Measurements from ENCODE around the gene SH3BP2. TPM values are rescaled to one million over a fixed set of nuclear protein-coding genes. Genes with fewer than 3 reads are reported as not detected.
A peak's percentile ranks its signal among the peaks of the same experiment; 100 is the strongest.

The SH3BP2 gene
- total RNA-seq, 1 donor from 2014 or later, result 88.5 TPM

DNA sequence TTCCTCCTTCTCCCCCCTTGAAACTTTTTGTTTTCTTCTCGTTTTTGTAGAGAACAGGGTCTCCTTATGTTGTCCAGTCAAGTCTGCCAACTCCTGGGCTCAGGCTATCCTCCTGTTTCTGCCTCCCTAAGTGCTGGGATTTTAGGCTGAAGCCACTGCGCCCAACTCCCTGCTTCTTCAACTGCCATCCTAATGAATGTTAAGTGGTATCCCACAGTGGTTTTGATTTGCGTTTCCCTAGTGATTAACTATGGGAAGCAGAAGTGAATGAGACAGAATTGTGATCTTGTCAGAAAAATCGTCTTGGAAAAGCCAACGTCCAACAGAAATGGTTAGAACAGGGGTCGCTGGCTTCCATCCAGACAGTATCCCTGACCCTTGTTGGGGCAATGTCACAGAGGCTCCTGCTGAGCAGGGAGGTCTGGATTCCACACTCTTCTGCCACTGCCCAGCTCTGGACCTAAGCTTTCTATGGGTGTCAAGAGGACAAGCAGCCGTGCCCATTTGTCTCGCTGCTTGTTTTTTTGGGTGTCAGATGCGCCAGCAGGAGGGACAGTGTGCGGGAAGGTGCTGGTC lies 49.9 kb downstream of the SH3BP2 start:
- Mint-ChIP-seq H3K27me3 (no peaks in the 10 kb centered on the region), H3K9me3 (peaks cover 4% of the 10 kb centered on the region), H3K36me3 (ENCODE audit: low read depth) (peaks cover 17% of the 10 kb centered on the region), H3K27ac (peak overlapping the region; percentile 67), H3K4me1 (peaks cover 47% of the 10 kb centered on the region), H3K4me3 (peak overlapping the region; percentile 86)
- no peak for DNase-seq
- intact Hi-C loops (cut with micrococcal nuclease), result loop anchor here (5.0 to 10.0 kb wide), 3 partner anchors 80 to 308 kb away; partner anchors contain the start of gene FAM193A

DNA sequence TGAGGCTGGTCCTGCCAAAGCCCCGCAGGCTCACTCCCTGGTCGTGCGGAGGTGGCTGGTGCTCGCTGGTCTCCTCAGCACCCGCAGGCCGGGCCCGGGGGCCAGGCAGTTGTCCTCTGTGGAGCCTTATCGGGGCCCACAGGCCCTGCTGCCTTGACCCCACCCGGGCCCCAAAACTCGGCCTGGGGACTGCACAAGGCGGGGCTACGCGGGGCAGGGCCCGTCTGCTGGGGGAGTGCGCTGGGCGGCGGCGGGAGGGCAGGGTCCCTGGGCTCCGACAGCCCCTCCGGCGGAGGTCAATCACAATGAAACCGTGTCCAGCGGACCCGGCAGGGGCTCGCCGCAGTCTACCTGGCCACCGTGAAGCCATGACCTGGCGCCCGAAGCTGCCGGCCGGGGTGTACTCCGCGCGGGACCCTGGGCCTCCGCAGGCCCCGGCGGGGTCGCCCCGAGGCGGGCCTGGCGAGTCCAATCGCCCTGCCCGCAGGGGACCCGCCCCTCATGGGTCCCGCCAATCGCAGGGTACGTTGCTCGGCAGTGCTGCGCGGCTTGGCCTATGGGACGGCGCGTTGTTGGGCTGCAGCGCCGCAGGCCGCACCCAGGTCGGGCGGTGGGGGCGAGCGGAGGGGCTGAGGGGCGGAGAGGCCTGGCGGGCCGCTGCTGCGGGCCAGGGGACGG lies 50.5 kb downstream of the SH3BP2 start, which contains the start of gene ADD1:
Gene ADD1, plus strand, starts transcription at position 582 of the 678 bp plus-strand sequence. CDS start 32,072 bp downstream, outside the sequence.
- intact Hi-C loops (cut with micrococcal nuclease), result loop anchor here (5.0 to 10.0 kb wide), 3 partner anchors 81 to 309 kb away; partner anchors contain the start of gene FAM193A

DNA sequence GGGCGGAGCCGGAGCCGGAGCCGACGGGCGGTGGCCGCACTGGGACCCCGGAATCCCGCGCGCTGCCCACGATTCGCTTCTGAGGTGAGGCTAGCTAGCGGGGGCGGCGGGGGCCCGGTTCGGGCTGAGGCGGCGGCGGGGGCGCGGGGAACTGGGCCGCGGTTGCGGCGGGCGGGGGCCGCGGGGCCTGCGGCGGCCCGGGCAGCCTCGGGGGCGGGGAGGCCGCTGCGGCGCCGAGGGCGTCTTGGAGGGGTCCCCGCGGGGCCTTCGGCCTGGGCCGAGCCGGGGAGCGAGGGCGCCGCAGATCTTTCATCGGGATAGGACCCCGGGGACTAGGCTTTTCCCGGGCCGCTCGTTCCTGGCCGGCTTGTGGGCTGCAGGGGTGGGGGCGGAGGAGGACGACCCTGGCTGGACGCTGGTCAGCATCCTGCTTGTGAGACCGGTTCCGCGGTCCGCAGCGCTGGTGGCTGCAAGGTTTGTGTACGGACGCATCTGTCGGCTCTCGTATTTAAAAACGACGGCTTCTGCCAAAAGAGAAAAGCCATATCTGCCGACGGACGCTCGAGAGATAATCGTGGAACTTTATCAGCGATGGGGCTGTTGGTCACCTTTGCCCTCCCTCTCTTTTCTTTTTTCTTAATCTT lies 51.2 kb downstream of the SH3BP2 start:
- peak overlapping the region; percentile 92 for H3K27ac Mint-ChIP-seq
- intact Hi-C loops (cut with micrococcal nuclease), result loop anchor here (2.0 to 10.0 kb wide), 5 partner anchors 45 to 309 kb away; partner anchors contain the start of gene FAM193A
- H3K4me3 Mint-ChIP-seq, result peak overlapping the region; percentile 91
- peaks cover 4% of the 10 kb centered on the region for H3K9me3 Mint-ChIP-seq
- H3K27me3 Mint-ChIP-seq, result no peaks in the 10 kb centered on the region
- peak; percentile 72 for DNase-seq
- H3K36me3 Mint-ChIP-seq (ENCODE audit: low read depth), result peaks cover 14% of the 10 kb centered on the region
- H3K4me1 Mint-ChIP-seq, result peaks cover 34% of the 10 kb centered on the region

More for the DNA sequence above, 50.5 kb downstream of the SH3BP2 start, which contains the start of gene ADD1:
- Mint-ChIP-seq H3K4me1 (peaks cover 41% of the 10 kb centered on the region), H3K27ac (peak within 1 kb of the TSS; percentile 92), H3K36me3 (ENCODE audit: low read depth) (peaks cover 14% of the 10 kb centered on the region), H3K9me3 (peaks cover 4% of the 10 kb centered on the region), H3K4me3 (peak within 1 kb of the TSS; percentile 91), H3K27me3 (no peaks in the 10 kb centered on the region)
- DNase-seq, result peak; percentile 100

DNA sequence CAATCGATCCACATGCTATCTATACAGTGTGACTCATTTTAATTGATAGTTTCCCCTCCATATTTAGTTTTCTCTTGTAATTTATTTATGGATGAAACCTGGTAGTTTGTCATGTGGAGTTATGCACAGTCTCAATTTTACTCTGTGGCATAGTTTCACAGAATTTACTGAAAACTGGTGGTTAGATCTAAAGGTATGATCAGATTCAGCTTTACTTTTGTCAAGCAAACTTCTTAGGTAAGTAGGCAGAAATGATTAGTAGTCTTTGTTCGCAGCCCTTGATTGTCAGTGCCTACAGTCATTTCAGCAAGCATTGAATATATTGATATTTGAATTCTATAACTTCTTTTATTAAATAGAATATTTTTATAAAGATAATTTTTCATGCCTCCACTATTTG lies 53.3 kb downstream of the SH3BP2 start:
- no peaks in the 10 kb centered on the region for H3K9me3 Mint-ChIP-seq
- no peak for DNase-seq
- intact Hi-C loops (cut with micrococcal nuclease), result loop anchor here (10.0 kb wide), 1 partner anchor 311 kb away; the partner anchor contains the start of gene FAM193A
- H3K4me3 Mint-ChIP-seq, result peak overlapping the region; percentile 91
- H3K27me3 Mint-ChIP-seq, result no peaks in the 10 kb centered on the region
- H3K4me1 Mint-ChIP-seq, result peaks cover 45% of the 10 kb centered on the region
- peaks cover 7% of the 10 kb centered on the region for H3K36me3 Mint-ChIP-seq (ENCODE audit: low read depth)
- H3K27ac Mint-ChIP-seq, result peak overlapping the region; percentile 39

DNA sequence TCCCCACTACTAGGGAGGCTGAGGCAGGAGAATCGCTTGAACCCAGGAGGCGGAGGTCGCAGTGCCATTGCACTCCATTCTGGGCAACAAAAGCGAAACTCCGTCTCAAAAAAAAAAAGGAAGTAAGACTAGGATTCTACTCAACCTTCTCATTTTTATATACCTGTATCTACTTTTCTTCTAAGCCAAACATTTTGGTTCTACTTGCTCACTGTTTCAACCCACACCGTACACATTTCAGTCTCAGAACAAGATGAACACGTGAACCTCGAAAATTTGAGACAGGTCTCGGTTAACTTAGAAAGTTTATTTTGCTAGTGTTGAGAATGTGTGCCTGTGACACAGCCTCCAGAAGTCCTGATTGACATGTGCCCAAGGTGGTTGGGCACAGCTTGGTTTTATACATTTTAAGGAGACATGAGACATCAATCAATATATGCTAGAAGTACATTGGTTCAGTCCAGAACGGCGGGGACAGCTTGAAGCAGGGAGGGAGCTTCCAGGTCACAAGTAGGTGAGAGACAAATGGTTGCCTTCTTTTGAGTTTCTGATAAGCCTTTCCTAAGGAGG lies 54.5 kb downstream of the SH3BP2 start:
- H3K27ac Mint-ChIP-seq, result no peak overlapping the region
- intact Hi-C loops (cut with micrococcal nuclease), result loop anchor here (10.0 kb wide), 1 partner anchor 313 kb away; the partner anchor contains the start of gene FAM193A
- no peaks in the 10 kb centered on the region for H3K27me3 Mint-ChIP-seq
- peaks cover 4% of the 10 kb centered on the region for H3K36me3 Mint-ChIP-seq (ENCODE audit: low read depth)
- no peak for DNase-seq
- H3K4me1 Mint-ChIP-seq, result peaks cover 49% of the 10 kb centered on the region
- no peaks in the 10 kb centered on the region for H3K9me3 Mint-ChIP-seq
- H3K4me3 Mint-ChIP-seq, result no peak overlapping the region

DNA sequence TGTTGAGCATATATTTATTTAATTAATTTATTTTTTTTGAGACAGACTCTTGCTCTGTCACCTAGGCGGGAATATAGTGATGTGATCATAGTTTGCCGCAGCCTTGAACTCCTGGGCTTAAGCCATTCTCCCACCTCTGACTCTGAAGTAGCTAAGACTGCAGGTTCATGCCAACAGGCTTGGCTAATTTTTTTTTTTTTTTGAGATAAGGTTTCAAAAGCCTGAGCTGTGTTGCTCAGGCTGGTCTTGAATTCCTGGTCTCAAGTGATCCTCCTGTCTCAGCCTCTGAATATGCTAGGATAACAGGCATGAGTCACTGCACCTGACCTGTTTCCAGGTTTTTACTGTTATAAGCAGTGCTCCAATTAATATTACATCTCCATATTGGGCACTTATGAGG lies 55.6 kb downstream of the SH3BP2 start:
- Mint-ChIP-seq H3K27me3 (no peaks in the 10 kb centered on the region), H3K4me1 (peaks cover 50% of the 10 kb centered on the region), H3K4me3 (no peak overlapping the region), H3K27ac (no peak overlapping the region), H3K9me3 (no peaks in the 10 kb centered on the region), H3K36me3 (ENCODE audit: low read depth) (peaks cover 7% of the 10 kb centered on the region)
- intact Hi-C loops (cut with micrococcal nuclease), result loop anchor here (10.0 kb wide), 1 partner anchor 314 kb away; the partner anchor contains the start of gene FAM193A
- no peak for DNase-seq

DNA sequence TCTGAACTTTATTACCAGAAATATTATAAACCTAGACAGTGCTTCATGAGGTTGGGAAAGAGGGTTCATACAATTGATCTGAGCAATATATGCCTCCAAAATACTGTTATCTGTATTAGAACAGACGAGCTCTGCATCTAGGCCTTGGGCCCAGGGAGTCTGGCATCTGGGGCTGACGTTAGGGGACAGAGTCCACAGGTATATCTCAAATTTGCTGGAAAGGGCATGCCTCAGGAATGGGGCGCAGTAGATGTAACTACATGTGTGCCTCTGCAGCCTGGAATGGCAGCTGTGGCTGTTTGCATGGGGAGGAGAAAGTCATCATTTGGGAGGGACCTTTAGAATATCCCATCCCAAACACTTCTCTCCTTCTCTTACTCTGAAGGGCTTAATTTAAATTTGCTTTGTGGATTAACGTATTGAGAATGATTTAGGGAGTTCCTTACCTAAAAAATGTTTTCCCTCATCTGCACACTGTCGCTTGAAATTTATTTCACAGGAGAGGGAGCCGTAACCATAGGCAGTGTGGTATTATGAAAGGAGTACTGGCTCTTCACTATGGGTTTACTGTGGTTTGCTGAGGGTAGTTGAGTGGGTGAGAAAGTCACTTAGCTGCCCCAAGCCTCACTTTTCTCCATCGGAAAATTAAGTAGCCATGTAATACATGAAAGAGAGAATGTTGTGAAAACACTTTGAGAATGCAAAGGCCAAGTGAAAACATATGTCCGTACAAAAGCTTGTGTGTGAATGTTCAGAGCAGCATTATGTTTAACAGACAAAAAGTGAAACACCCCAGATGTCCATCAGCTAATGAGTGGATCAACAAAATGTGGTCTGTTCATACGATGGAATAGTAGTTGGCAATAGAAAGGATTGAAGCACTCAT lies 56.6 kb downstream of the SH3BP2 start:
- no peak for DNase-seq
- Mint-ChIP-seq H3K27me3 (no peaks in the 10 kb centered on the region), H3K4me1 (peaks cover 49% of the 10 kb centered on the region), H3K36me3 (ENCODE audit: low read depth) (peaks cover 15% of the 10 kb centered on the region), H3K27ac (peak overlapping the region; percentile 32), H3K9me3 (no peaks in the 10 kb centered on the region), H3K4me3 (no peak overlapping the region)
- intact Hi-C loops (cut with micrococcal nuclease), result loop anchor here (10.0 kb wide), 1 partner anchor 315 kb away; the partner anchor contains the start of gene FAM193A

DNA sequence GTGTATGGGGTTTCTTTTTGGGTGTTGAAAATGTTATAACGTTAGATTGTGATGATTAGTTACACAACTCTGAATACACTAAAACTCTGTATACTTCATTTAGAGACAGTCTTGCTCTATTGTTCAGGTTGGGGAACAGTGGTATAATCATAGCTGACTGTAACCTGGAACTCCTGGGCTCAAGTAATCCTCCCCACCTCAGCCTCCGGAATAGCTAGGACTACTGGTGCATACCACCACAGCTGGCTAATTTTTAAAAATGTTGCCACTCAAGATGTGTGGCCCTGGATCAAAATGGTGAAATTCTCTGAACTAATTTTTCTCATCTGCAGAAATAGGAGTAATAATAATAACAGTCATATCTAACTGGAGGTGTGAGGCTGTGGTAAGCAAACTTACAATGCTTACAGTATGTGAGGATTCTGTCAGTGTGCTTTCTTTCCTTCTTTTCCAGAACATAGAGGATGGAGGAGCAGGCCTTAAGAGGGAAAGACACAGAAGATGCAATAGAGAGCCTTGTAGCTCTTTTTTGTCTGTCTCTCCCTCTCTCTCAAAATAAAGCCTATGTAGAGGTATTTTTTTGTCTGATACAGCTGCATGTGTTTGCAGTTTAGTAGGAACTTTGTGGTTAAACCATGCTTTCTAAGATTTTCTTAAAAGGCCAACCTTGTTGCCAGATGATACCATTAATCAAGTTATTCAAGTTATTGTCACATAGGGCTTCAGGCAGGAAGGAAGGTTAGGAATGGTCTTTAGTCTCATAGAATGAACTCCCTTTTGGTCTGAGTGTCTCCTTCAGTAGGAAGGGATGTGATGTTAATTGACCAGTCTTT lies 58.3 kb downstream of the SH3BP2 start:
- no peak for DNase-seq
- H3K4me3 Mint-ChIP-seq, result peak overlapping the region; percentile 26
- H3K27ac Mint-ChIP-seq, result peak overlapping the region; percentile 18
- peaks cover 37% of the 10 kb centered on the region for H3K4me1 Mint-ChIP-seq
- no peaks in the 10 kb centered on the region for H3K9me3 Mint-ChIP-seq
- no peaks in the 10 kb centered on the region for H3K27me3 Mint-ChIP-seq
- peaks cover 26% of the 10 kb centered on the region for H3K36me3 Mint-ChIP-seq (ENCODE audit: low read depth)
- intact Hi-C loops (cut with micrococcal nuclease), result no loop called here

DNA sequence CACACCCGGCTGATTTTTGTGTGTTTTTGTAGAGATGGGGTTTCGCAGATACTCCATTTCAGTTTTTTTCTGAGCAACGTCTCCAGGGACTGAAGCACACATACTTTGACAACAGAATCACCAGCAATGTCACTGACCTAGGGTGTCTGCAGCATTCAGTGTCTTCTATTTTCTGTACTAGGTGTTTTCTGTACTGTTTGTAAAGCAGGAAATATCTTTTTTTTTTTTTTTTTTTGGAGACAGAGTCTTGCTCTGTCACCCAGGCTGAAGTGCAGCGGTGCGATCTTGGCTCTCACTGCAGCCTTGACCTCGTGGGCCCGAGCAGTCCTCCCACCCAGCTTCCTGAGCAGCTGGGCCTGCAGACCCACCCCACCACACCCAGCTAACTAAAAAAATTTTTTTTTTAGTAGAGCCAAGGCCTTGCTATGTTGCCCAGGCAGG lies 59.6 kb downstream of the SH3BP2 start:
- H3K4me1 Mint-ChIP-seq, result peaks cover 39% of the 10 kb centered on the region
- no peaks in the 10 kb centered on the region for H3K9me3 Mint-ChIP-seq
- H3K27ac Mint-ChIP-seq, result no peak overlapping the region
- H3K4me3 Mint-ChIP-seq, result peak overlapping the region; percentile 45
- no peaks in the 10 kb centered on the region for H3K27me3 Mint-ChIP-seq
- H3K36me3 Mint-ChIP-seq (ENCODE audit: low read depth), result peaks cover 27% of the 10 kb centered on the region
- peak; percentile 68 for DNase-seq
- intact Hi-C loops (cut with micrococcal nuclease), result no loop called here

DNA sequence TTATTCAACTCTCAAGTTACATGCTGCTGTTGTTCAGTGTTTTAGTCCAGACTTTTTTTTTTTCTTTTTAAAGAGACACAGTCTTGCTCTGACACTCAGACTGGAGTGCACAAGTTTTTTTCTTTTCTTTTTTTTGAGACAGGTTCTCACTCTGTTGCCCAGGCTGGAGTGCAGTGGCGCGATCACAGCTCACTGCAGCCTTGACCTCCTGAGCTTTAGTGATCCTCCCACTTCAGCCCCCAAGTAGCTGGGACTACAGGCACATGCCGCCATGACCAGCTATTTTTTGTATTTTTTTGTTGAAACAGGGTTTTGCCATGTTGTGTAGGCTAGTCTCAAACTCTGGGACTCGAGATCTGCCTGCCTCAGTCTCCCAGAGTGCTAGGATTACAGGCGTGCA lies 62.7 kb downstream of the SH3BP2 start:
- Mint-ChIP-seq H3K4me3 (no peak overlapping the region), H3K36me3 (ENCODE audit: low read depth) (peaks cover 36% of the 10 kb centered on the region), H3K27ac (no peak overlapping the region), H3K9me3 (no peaks in the 10 kb centered on the region), H3K4me1 (peaks cover 52% of the 10 kb centered on the region), H3K27me3 (no peaks in the 10 kb centered on the region)
- DNase-seq, result no peak
- intact Hi-C loops (cut with micrococcal nuclease), result no loop called here

DNA sequence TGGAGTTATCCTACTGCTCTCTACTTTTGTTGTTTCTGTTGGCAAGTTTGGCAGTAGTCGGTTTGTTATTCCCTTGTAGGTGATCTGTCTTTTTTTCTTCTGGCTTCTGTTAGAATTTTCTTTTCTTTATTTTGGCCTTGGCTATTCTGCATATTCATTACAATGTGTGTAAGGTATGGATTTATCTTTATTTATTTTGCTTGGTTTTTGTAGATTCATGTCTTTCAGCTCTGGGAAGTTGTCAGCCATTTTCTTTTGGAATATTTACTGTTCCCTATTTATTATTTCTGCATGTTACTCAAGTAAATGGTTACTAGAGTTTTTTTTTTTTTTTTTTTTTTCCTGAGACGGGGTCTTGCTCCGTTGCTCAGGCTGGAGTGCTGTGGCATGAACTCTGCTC lies 63.4 kb downstream of the SH3BP2 start:
- no peaks in the 10 kb centered on the region for H3K27me3 Mint-ChIP-seq
- no peak overlapping the region for H3K4me3 Mint-ChIP-seq
- no peak for DNase-seq
- H3K9me3 Mint-ChIP-seq, result no peaks in the 10 kb centered on the region
- peaks cover 51% of the 10 kb centered on the region for H3K4me1 Mint-ChIP-seq
- intact Hi-C loops (cut with micrococcal nuclease), result no loop called here
- no peak overlapping the region for H3K27ac Mint-ChIP-seq
- peaks cover 36% of the 10 kb centered on the region for H3K36me3 Mint-ChIP-seq (ENCODE audit: low read depth)

DNA sequence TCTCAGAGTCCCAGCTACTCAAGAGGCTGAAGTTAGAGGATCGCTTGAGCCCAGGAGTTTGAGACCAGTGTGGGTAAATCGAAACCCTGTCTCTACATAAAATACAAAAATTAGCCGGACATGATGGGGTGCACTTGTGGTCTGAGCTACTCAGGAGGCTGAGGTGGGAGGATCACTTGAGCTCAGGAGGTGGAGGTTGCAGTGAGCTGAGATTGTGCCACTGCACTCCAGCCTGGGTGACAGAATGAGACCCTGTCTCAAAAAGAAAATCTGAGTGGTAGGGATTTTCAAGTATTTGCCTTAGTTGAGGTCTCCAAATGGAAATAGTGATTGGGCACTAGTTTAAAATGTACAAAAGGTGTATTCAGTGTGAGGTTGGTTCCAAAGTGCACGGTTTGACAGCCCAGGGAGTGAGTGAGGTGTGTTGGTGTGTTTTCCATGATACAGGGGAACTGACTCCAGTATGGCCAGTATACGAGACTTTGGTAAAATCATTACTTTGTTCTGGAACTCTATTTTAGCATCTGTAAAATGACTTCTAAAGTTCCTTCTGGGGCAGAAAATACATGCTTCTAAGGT lies 64.6 kb downstream of the SH3BP2 start:
- Mint-ChIP-seq H3K4me1 (peaks cover 48% of the 10 kb centered on the region), H3K27ac (no peak overlapping the region)

More for the DNA sequence above, 64.6 kb downstream of the SH3BP2 start:
- Mint-ChIP-seq H3K9me3 (no peaks in the 10 kb centered on the region), H3K4me3 (no peak overlapping the region), H3K27me3 (no peaks in the 10 kb centered on the region), H3K36me3 (ENCODE audit: low read depth) (peaks cover 36% of the 10 kb centered on the region)
- intact Hi-C loops (cut with micrococcal nuclease), result no loop called here
- DNase-seq, result no peak

Data from activated CD4-positive, alpha-beta T cell treated with anti-CD3 and anti-CD28 coated beads, Interleukin-2, amount 10 ng/mL, durations not matched to agents 24 days and 14 days (primary cell).